ENCODE measurements around the gene SKA3. TPM values are rescaled to one million over a fixed set of nuclear protein-coding genes. Genes with fewer than 3 reads are reported as not detected.
"Not testable (repeated sequence)": the region's sequence is repeated elsewhere in the genome, so short reads cannot be mapped to it uniquely, and the experiment has no call there.

The SKA3 gene
- total RNA-seq, 1 donor, result 13.8 TPM

- peaks cover 4% of the 10 kb centered on the region for H3K4me1 ChIP-seq (ENCODE audit: insufficient read depth, low read length)
- H3K27me3 ChIP-seq (ENCODE audit: insufficient read depth, low read length), result no peaks in the 10 kb centered on the region
- H3K27ac ChIP-seq (ENCODE audit: low read depth, low read length), result no peak overlapping the region
- H3K4me2 ChIP-seq (ENCODE audit: insufficient read depth, low read length), result no peak overlapping the region
- DNase-seq (ENCODE audit: insufficient read length, low spot score, missing footprints), result no peak
- H3K36me3 ChIP-seq (ENCODE audit: insufficient read depth, low read length), result no peaks in the 10 kb centered on the region
- TF ChIP-seq, protein P1, sequence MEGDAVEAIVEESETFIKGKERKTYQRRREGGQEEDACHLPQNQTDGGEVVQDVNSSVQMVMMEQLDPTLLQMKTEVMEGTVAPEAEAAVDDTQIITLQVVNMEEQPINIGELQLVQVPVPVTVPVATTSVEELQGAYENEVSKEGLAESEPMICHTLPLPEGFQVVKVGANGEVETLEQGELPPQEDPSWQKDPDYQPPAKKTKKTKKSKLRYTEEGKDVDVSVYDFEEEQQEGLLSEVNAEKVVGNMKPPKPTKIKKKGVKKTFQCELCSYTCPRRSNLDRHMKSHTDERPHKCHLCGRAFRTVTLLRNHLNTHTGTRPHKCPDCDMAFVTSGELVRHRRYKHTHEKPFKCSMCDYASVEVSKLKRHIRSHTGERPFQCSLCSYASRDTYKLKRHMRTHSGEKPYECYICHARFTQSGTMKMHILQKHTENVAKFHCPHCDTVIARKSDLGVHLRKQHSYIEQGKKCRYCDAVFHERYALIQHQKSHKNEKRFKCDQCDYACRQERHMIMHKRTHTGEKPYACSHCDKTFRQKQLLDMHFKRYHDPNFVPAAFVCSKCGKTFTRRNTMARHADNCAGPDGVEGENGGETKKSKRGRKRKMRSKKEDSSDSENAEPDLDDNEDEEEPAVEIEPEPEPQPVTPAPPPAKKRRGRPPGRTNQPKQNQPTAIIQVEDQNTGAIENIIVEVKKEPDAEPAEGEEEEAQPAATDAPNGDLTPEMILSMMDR (IDR thresholded peaks at IDR 0.05; ENCODE audit: extremely low read depth, low read depth, low read length), result no peak
- no peak overlapping the region for H3K4me3 ChIP-seq (ENCODE audit: insufficient read depth, low read length)
- no peaks in the 10 kb centered on the region for H3K9me3 ChIP-seq (ENCODE audit: low read depth, low read length)
- no peak overlapping the region for H2AFZ ChIP-seq (ENCODE audit: low read length)
- no peaks in the 10 kb centered on the region for H4K20me1 ChIP-seq (ENCODE audit: insufficient read depth, low read length)
- H3K79me2 ChIP-seq (ENCODE audit: insufficient read depth, low read length), result no peaks in the 10 kb centered on the region
These were observed 35.9 kb upstream of the SKA3 start for GRCh38 chr13:21212138-21212775.

GRCh38 chr13:21208652-21209154 lies 32.4 kb upstream of the SKA3 start:
- no peaks in the 10 kb centered on the region for H3K36me3 ChIP-seq (ENCODE audit: insufficient read depth, low read length)
- H3K4me3 ChIP-seq (ENCODE audit: insufficient read depth, low read length), result no peak overlapping the region
- no peak overlapping the region for H3K4me2 ChIP-seq (ENCODE audit: insufficient read depth, low read length)

GRCh38 chr13:21202767-21203531 lies 26.6 kb upstream of the SKA3 start:
- no peaks in the 10 kb centered on the region for H3K9me3 ChIP-seq (ENCODE audit: low read depth, low read length)
- H3K79me2 ChIP-seq (ENCODE audit: insufficient read depth, low read length), result no peaks in the 10 kb centered on the region
- TF ChIP-seq, protein P1 (IDR thresholded peaks at IDR 0.05; ENCODE audit: extremely low read depth, low read depth, low read length), result no peak
- no peak overlapping the region for H3K4me3 ChIP-seq (ENCODE audit: insufficient read depth, low read length)
- no peaks in the 10 kb centered on the region for H3K27me3 ChIP-seq (ENCODE audit: insufficient read depth, low read length)
- no peaks in the 10 kb centered on the region for H3K36me3 ChIP-seq (ENCODE audit: insufficient read depth, low read length)
- no peak overlapping the region for H3K27ac ChIP-seq (ENCODE audit: low read depth, low read length)
- no peaks in the 10 kb centered on the region for H3K4me1 ChIP-seq (ENCODE audit: insufficient read depth, low read length)
- no peak overlapping the region for H3K4me2 ChIP-seq (ENCODE audit: insufficient read depth, low read length)
- no peaks in the 10 kb centered on the region for H4K20me1 ChIP-seq (ENCODE audit: insufficient read depth, low read length)
- no peak overlapping the region for H2AFZ ChIP-seq (ENCODE audit: low read length)
- DNase-seq (ENCODE audit: insufficient read length, low spot score, missing footprints), result no peak

More at GRCh38 chr13:21208652-21209154, 32.4 kb upstream of the SKA3 start:
- Histone ChIP-seq H3K27ac (ENCODE audit: low read depth, low read length) (no peak overlapping the region), H3K4me1 (ENCODE audit: insufficient read depth, low read length) (no peaks in the 10 kb centered on the region), H4K20me1 (ENCODE audit: insufficient read depth, low read length) (no peaks in the 10 kb centered on the region), H2AFZ (ENCODE audit: low read length) (no peak overlapping the region), H3K27me3 (ENCODE audit: insufficient read depth, low read length) (no peaks in the 10 kb centered on the region), H3K9me3 (ENCODE audit: low read depth, low read length) (no peaks in the 10 kb centered on the region), H3K79me2 (ENCODE audit: insufficient read depth, low read length) (no peaks in the 10 kb centered on the region)
- DNase-seq (ENCODE audit: insufficient read length, low spot score, missing footprints), result no peak
- TF ChIP-seq, protein P1 (IDR thresholded peaks at IDR 0.05; ENCODE audit: extremely low read depth, low read depth, low read length), result no peak

GRCh38 chr13:21201456-21202190 lies 25.3 kb upstream of the SKA3 start:
- H3K4me1 ChIP-seq (ENCODE audit: insufficient read depth, low read length); H3K4me3 ChIP-seq (ENCODE audit: insufficient read depth, low read length); H3K36me3 ChIP-seq (ENCODE audit: insufficient read depth, low read length); DNase-seq (ENCODE audit: insufficient read length, low spot score, missing footprints); H2AFZ ChIP-seq (ENCODE audit: low read length); H3K27ac ChIP-seq (ENCODE audit: low read depth, low read length); H4K20me1 ChIP-seq (ENCODE audit: insufficient read depth, low read length); H3K79me2 ChIP-seq (ENCODE audit: insufficient read depth, low read length); H3K27me3 ChIP-seq (ENCODE audit: insufficient read depth, low read length); H3K9me3 ChIP-seq (ENCODE audit: low read depth, low read length); H3K4me2 ChIP-seq (ENCODE audit: insufficient read depth, low read length): not testable (repeated sequence)

DNA sequence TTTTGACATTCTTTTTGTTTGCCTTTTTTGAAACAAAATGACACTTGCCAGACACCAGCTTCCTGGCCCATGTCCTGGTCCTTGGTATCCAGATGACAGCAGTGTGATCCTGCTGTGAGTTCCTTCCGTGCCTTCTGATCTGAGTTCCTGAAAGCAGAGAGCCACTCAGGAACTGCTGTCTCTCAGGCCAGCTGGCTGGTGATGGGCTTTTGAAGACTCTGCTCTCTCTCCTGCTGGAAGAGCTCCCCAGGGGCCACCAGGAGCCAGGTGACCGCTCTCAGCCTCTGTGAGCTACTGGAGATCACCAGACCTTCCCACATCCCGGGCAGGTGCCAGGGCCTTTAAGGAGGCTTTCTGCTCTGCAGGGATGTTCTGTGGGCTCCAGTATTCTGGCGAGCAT lies 22.0 kb upstream of the SKA3 start:
- not testable (repeated sequence) for H3K9me3 ChIP-seq (ENCODE audit: low read depth, low read length); H2AFZ ChIP-seq (ENCODE audit: low read length); H3K36me3 ChIP-seq (ENCODE audit: insufficient read depth, low read length); H3K4me1 ChIP-seq (ENCODE audit: insufficient read depth, low read length); H3K27ac ChIP-seq (ENCODE audit: low read depth, low read length); H3K4me2 ChIP-seq (ENCODE audit: insufficient read depth, low read length); DNase-seq (ENCODE audit: insufficient read length, low spot score, missing footprints); H3K27me3 ChIP-seq (ENCODE audit: insufficient read depth, low read length); H3K79me2 ChIP-seq (ENCODE audit: insufficient read depth, low read length); H4K20me1 ChIP-seq (ENCODE audit: insufficient read depth, low read length); H3K4me3 ChIP-seq (ENCODE audit: insufficient read depth, low read length)

DNA sequence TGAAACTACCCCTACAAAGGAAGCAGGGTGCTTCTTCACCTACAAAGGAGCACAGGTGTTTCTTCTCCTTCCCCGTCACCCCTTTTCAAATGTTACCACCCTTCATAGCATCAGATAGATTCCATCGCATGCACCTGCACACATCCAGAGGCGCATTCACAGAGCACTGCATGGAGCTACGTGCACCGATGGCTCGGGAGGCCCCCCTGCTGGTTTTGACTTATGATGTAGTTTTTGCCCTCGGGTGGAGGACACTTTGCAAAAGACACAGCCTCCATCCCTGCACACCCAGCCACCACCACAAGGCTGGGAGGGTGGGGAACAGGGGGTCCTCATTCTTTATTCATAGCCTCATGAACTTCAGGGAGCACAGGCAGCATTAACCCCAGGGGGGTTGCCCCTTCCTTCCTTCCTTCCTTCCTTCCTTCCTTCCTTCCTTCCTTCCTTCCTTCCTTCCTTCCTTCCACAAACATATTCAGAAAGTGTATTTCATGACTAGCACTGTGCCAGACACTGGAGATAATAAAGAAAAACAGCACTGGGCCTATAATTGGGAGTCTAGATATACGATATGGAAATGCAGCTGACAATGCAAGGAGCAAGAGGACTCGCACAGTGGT lies 21.4 kb upstream of the SKA3 start:
- not testable (repeated sequence) for H3K27me3 ChIP-seq (ENCODE audit: insufficient read depth, low read length); H3K4me3 ChIP-seq (ENCODE audit: insufficient read depth, low read length); H3K79me2 ChIP-seq (ENCODE audit: insufficient read depth, low read length); H4K20me1 ChIP-seq (ENCODE audit: insufficient read depth, low read length); H3K4me1 ChIP-seq (ENCODE audit: insufficient read depth, low read length); H3K27ac ChIP-seq (ENCODE audit: low read depth, low read length); H3K4me2 ChIP-seq (ENCODE audit: insufficient read depth, low read length); H3K36me3 ChIP-seq (ENCODE audit: insufficient read depth, low read length); H3K9me3 ChIP-seq (ENCODE audit: low read depth, low read length); DNase-seq (ENCODE audit: insufficient read length, low spot score, missing footprints); H2AFZ ChIP-seq (ENCODE audit: low read length)

Measured in osteoblast (primary cell).